Left lung (tissue), 10 donors: ENCODE data around the gene SLC9A3. TPM values are rescaled to one million over a fixed set of nuclear protein-coding genes. Genes with fewer than 3 reads are reported as not detected.

Source experiments
- ATAC-seq: fragments of 200-7000 bp; cut with Tn5 transposase; one replicate; pipeline ENCODE4 v1.9.1; 2020; ENCODE audit warnings: moderate library complexity
- DNase-seq, 4 donors: peaks; one replicate each; pipeline ENCODE4 v3.0.0-alpha.2; 2013 to 2020
- H3K27ac ChIP-seq, 2 donors: fragments of 200-600 bp; sonication (generic) in 1 of 2; one replicate each; pipeline versions ENCODE4 v1.5.0 to v1.8.0; 2020 to 2021
- H3K27me3 ChIP-seq, 2 donors: fragments of 200-600 bp; sonication (generic) in 1 of 2; one replicate each; pipeline versions ENCODE4 v1.5.0 to v1.8.0; 2020 to 2021
- H3K36me3 ChIP-seq, 2 donors: fragments of 200-600 bp; sonication (generic) in 1 of 2; one replicate each; pipeline versions ENCODE4 v1.5.0 to v1.8.0; 2020 to 2021
- H3K4me1 ChIP-seq, 2 donors: fragments of 200-600 bp; one replicate each; pipeline ENCODE4 v1.8.0; 2021
- H3K4me3 ChIP-seq, 2 donors: fragments of 200-600 bp; sonication (generic) in 1 of 2; one replicate each; pipeline versions ENCODE4 v1.5.0 to v1.8.0; 2020 to 2021; ENCODE audit warnings: mild to moderate bottlenecking in 1 of 2
- H3K9me3 ChIP-seq, 2 donors: fragments of 200-600 bp; sonication (generic) in 1 of 2; one replicate each; pipeline versions ENCODE4 v1.5.0 to v1.8.0; 2020 to 2021
- CTCF ChIP-seq, 2 donors: fragments of 200-600 bp; sonication (generic) in 1 of 2; IDR thresholded peaks; one replicate each; pipeline versions ENCODE4 v1.5.0 to v1.8.0; 2021; ENCODE audit warnings: antibody characterized with exemption in 2 of 2
- intact Hi-C, 2 donors: fragments of 100-400 bp; cut with DNase I; formaldehyde crosslinking; loops; one replicate each; pipeline versions ENCODE4 v1.11.2 to v1.14.2; 2022
- polyA plus RNA-seq, 6 donors: library from polyadenylated mRNA; unstranded; fragments of 120-200 nt; gene quantifications; one replicate each; pipeline ENCODE4 v1.2.1, GENCODE V29; 2013; ENCODE audit not compliant: insufficient read length in 6 of 6
- total RNA-seq, 2 donors: library from RNA; stranded (reverse); fragmentation: NEBNext Ultra II Directional; extraction: Animal tissue kit (Norgen Biotek cat#: 25700); gene quantifications; one replicate each; pipeline ENCODE4 v1.2.1, GENCODE V29; 2021
- donor health status: DM: no; HTN: yes; CAD: no.
- donor health status: DM: no; HTN: no; CAD: no.

SLC9A3 gene
- total and polyA plus RNA-seq, 8 donors, result 0.99 to 4.3 (median 2.9) TPM

- Histone ChIP-seq H3K27ac (no peak overlapping the region), H3K36me3 (peaks cover 0 to 82% of the 10 kb centered on the region in 2 donors), H3K4me3 (no peak overlapping the region), H3K27me3 (no peaks in the 10 kb centered on the region), H3K4me1 (peaks cover 0 to 1% of the 10 kb centered on the region in 2 donors), H3K9me3 (no peaks in the 10 kb centered on the region)
- TF ChIP-seq CTCF (IDR thresholded peaks at IDR 0.05), result no peak
- no peak for DNase-seq
- intact Hi-C loops, result no loop called here
- ATAC-seq, result no peak
Measured at GRCh38 chr5:465591-466403, 58.5 kb downstream of the SLC9A3 start.

GRCh38 chr5:464843-465590, 59.2 kb downstream of the SLC9A3 start:
- ATAC-seq, result no peak
- Histone ChIP-seq H3K36me3 (peaks cover 0 to 88% of the 10 kb centered on the region in 2 donors), H3K4me1 (no peaks in the 10 kb centered on the region)

DNA sequence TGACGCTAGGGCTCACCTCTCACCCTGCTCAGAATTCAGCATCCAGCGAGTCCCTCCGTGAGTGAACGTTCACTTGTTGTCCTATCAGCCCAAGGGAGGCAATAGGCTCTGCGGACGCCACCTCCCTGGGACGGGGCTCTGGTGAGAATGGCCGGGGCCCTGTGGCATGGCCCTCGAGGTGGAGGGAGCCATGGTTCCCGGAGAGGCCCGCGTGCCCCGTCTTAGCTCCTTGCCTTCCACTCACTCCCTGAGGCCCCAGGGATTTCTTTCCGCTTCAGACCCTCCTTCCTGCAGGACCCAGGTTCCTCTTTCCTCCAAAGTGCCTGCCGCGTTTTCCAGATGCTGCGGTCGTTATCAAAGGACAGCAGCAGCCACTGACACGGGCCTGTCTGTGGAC, 59.8 kb downstream of the SLC9A3 start:
- Histone ChIP-seq H3K9me3 (no peaks in the 10 kb centered on the region), H3K27me3 (no peaks in the 10 kb centered on the region), H3K4me3 (no peak overlapping the region), H3K36me3 (peaks cover 0 to 88% of the 10 kb centered on the region in 2 donors), H3K27ac (no peak overlapping the region), H3K4me1 (no peaks in the 10 kb centered on the region)
- intact Hi-C loops, result no loop called here
- ATAC-seq (no peak), DNase-seq (no peak)
- no peak for TF ChIP-seq CTCF (IDR thresholded peaks at IDR 0.05)

More at GRCh38 chr5:464843-465590, 59.2 kb downstream of the SLC9A3 start:
- Histone ChIP-seq H3K4me3 (no peak overlapping the region), H3K9me3 (no peaks in the 10 kb centered on the region), H3K27me3 (no peaks in the 10 kb centered on the region), H3K27ac (no peak overlapping the region)
- peak in 1 of 4 donors; percentile 80 for DNase-seq
- intact Hi-C loops, result no loop called here
- no peak for TF ChIP-seq CTCF (IDR thresholded peaks at IDR 0.05)

GRCh38 chr5:463952-464351, 60.3 kb downstream of the SLC9A3 start:
- intact Hi-C loops, result no loop called here
- DNase-seq, result peak in 1 of 4 donors; percentile 33
- Histone ChIP-seq H3K4me3 (no peak overlapping the region), H3K9me3 (no peaks in the 10 kb centered on the region), H3K27me3 (no peaks in the 10 kb centered on the region), H3K27ac (no peak overlapping the region), H3K36me3 (peaks cover 0 to 88% of the 10 kb centered on the region in 2 donors), H3K4me1 (no peaks in the 10 kb centered on the region)
- TF ChIP-seq CTCF (IDR thresholded peaks at IDR 0.05), result no peak
- no peak for ATAC-seq

DNA sequence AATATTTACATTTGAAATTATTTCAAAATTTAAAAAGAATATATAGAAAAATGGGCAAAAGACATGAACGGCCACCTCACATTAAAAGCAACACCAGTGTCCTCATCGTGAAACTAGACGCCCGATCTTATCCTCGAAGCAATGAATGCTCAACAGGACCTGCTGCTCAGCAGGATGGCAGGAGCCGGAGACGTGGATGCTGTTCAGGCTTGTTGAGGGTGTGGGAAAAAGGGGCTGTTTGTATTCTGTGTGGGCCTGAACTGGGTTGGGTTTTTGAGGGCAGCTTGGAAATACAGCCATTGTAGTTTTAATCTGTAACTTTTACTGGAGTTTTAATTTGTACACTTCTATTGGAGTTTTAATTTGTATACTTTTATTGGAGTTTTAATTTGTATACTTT, 60.9 kb downstream of the SLC9A3 start:
- ATAC-seq (no peak), DNase-seq (no peak)
- intact Hi-C loops, result no loop called here
- H3K27ac ChIP-seq, result no peak overlapping the region
- H3K27me3 ChIP-seq, result no peaks in the 10 kb centered on the region
- TF ChIP-seq CTCF (IDR thresholded peaks at IDR 0.05), result no peak
- H3K9me3 ChIP-seq, result no peaks in the 10 kb centered on the region
- H3K36me3 ChIP-seq, result peaks cover 0 to 88% of the 10 kb centered on the region in 2 donors
- no peak overlapping the region for H3K4me3 ChIP-seq
- H3K4me1 ChIP-seq, result no peaks in the 10 kb centered on the region
